Caco-2 (cell line): ENCODE data around the gene KCNJ1. TPM values are rescaled to one million over a fixed set of nuclear protein-coding genes. Genes with fewer than 3 reads are reported as not detected.

Experiments used
- BruUV-seq: library from RNA; stranded (reverse); fragments of 400-500 nt; replicated peaks from 2 replicates; lab custom pipeline; 2021; lab: Mats Ljungman, UMichigan
- CTCF ChIA-PET: fragments of 300-600 bp; sonication (Branson Sonifier 250); formaldehyde crosslinking; loops from one replicate; lab custom pipeline; 2022; ENCODE audit warnings: antibody characterized with exemption; lab: Charles Lee
- POLR2A ChIA-PET: fragments of 300-600 bp; sonication (Branson Sonifier 250); formaldehyde crosslinking; loops from one replicate; lab custom pipeline; 2022; ENCODE audit warnings: antibody characterized with exemption; lab: Charles Lee
- DNase-seq, 2 experiments: peaks; one replicate each; pipeline versions ENCODE4 v3.0.0 to v3.0.0-alpha.2; 2020 to 2022
- H3K27me3 ChIP-seq: replicated peaks from 2 replicates; pipeline ENCODE4 v1.6.0; 2011; ENCODE audit warnings: low read length; ENCODE audit not compliant: control insufficient read depth, insufficient read depth
- H3K36me3 ChIP-seq: 2 replicates; pipeline ENCODE4 v1.5.1; 2011; ENCODE audit warnings: low read length; ENCODE audit not compliant: control insufficient read depth, insufficient read depth
- H3K4me1 ChIP-seq: fragments of 250-450 bp; sonication (Bioruptor Pico); 2 replicates; pipeline ENCODE4 v1.5.1; 2020; ENCODE audit warnings: mild to moderate bottlenecking
- H3K4me3 ChIP-seq: 2 replicates; pipeline ENCODE4 v1.5.1; 2011; ENCODE audit warnings: low read depth, mild to moderate bottlenecking, control low read depth, low read length
- H3K9me3 ChIP-seq: fragments of 250-450 bp; sonication (Bioruptor Pico); 2 replicates; pipeline ENCODE4 v1.5.1; 2020; ENCODE audit warnings: mild to moderate bottlenecking, moderate library complexity
- H3K27ac Mint-ChIP-seq: one replicate; pipeline ENCODE4 v1.8.0; 2022; ENCODE audit warnings: mixed read lengths; ENCODE audit not compliant: unreplicated experiment
- H3K27me3 Mint-ChIP-seq: one replicate; pipeline ENCODE4 v1.8.0; 2022; ENCODE audit warnings: mixed read lengths; ENCODE audit not compliant: insufficient read depth, unreplicated experiment
- H3K36me3 Mint-ChIP-seq: one replicate; pipeline ENCODE4 v1.8.0; 2022; ENCODE audit warnings: mild to moderate bottlenecking, mixed read lengths; ENCODE audit not compliant: insufficient read depth, unreplicated experiment
- H3K4me1 Mint-ChIP-seq: one replicate; pipeline ENCODE4 v1.8.0; 2022; ENCODE audit warnings: low read depth, mixed read lengths; ENCODE audit not compliant: unreplicated experiment
- H3K4me3 Mint-ChIP-seq: one replicate; pipeline ENCODE4 v1.8.0; 2022; ENCODE audit warnings: mild to moderate bottlenecking, moderate library complexity, mixed read lengths; ENCODE audit not compliant: unreplicated experiment
- H3K9me3 Mint-ChIP-seq: one replicate; pipeline ENCODE4 v1.8.0; 2022; ENCODE audit warnings: mixed read lengths; ENCODE audit not compliant: unreplicated experiment
- intact Hi-C: fragments of 100-400 bp; cut with micrococcal nuclease; formaldehyde crosslinking; loops from one replicate; pipeline ENCODE4 v1.10.0; 2022; ENCODE audit not compliant: unreplicated experiment
- total RNA-seq: library from RNA; stranded (reverse); gene quantifications from 2 replicates; pipeline ENCODE4 v1.2.3, GENCODE V29; 2022
- TF ChIP-seq, protein P1 (sequence below), 2 experiments: fragments of 200-600 bp in 1 of 2; IDR thresholded peaks; 1 replicate in 1 of 2; 2 replicates in 1 of 2; pipeline versions ENCODE4 v1.5.1 to v1.8.0; 2011 to 2022; ENCODE audit warnings: antibody characterized with exemption in 1 of 2, control low read depth in 1 of 2, inconsistent platforms in 1 of 2, low read depth in 1 of 2, low read length in 1 of 2, mild to moderate bottlenecking in 1 of 2, moderate library complexity in 1 of 2; ENCODE audit not compliant: insufficient read depth in 1 of 2, severe bottlenecking in 1 of 2, unreplicated experiment in 1 of 2

Gene KCNJ1
- total RNA-seq, 1 experiment from 2014 or later: not detected

DNA sequence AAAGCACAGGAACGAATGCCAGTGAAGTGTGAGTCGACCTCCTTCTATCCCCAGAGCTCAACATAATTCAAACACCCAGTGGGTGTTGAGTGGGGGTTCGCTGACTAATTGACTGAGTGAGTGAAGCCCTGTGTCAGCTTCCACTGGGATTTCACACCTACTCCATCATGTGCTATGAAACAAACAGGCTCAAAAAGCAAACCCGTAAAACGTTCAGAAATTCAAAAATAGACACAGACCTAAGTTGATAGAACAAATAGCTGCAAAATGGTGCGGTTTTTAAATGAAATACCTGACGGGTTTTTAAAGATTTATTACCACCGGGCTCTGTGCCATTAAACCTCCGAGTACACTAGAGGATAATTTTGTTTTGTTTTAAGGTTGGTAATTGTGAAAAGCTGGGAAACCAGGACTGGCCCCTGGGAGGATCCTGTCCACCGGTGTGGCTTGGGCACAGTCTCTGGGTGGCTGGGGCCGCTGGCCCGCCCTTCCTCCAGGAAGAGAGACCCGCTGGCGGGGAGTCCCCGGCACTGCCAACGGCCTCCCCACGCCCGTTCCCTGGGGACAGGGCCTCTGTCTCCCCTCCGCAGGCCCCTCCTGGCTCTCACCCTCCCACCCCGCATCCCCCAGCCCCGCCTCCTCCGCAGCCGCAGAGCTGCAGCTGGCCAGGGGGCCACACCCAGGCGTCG, 37.7 kb upstream of the KCNJ1 start:
- H3K4me1 ChIP-seq: peaks cover 6% of the 10 kb centered on the region
- no peaks in the 10 kb centered on the region for H3K36me3 Mint-ChIP-seq
- TF ChIP-seq, protein P1, sequence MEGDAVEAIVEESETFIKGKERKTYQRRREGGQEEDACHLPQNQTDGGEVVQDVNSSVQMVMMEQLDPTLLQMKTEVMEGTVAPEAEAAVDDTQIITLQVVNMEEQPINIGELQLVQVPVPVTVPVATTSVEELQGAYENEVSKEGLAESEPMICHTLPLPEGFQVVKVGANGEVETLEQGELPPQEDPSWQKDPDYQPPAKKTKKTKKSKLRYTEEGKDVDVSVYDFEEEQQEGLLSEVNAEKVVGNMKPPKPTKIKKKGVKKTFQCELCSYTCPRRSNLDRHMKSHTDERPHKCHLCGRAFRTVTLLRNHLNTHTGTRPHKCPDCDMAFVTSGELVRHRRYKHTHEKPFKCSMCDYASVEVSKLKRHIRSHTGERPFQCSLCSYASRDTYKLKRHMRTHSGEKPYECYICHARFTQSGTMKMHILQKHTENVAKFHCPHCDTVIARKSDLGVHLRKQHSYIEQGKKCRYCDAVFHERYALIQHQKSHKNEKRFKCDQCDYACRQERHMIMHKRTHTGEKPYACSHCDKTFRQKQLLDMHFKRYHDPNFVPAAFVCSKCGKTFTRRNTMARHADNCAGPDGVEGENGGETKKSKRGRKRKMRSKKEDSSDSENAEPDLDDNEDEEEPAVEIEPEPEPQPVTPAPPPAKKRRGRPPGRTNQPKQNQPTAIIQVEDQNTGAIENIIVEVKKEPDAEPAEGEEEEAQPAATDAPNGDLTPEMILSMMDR (IDR thresholded peaks at IDR 0.05; ENCODE audit: insufficient read depth in 1 of 2, low read depth in 1 of 2, low read length in 1 of 2, severe bottlenecking in 1 of 2, unreplicated experiment in 1 of 2): no peak
- H3K27me3 ChIP-seq: no peaks in the 10 kb centered on the region; the same call in 1 of the 2 replicates
- H3K27me3 Mint-ChIP-seq: peaks cover 7% of the 10 kb centered on the region
- no TSS peak for BruUV-seq
- peak in 1 of 2 experiments; percentile 34 for DNase-seq
- peak overlapping the region; percentile 70 for H3K4me3 Mint-ChIP-seq
- H3K27ac Mint-ChIP-seq: no peak overlapping the region
- intact Hi-C loops: loop anchor here (1.0 kb wide), 1 partner anchor 14 kb away; no protein-coding TSS in a partner anchor
- ChIA-PET CTCF (interaction anchor here (0.6 to 5.7 kb wide), 6 partner anchors 12 to 428 kb away, joined by 3 to 30 read pairs (median 3); no protein-coding TSS in a partner anchor), POLR2A (no interaction called here)
- no peaks in the 10 kb centered on the region for H3K9me3 Mint-ChIP-seq
- H3K9me3 ChIP-seq: no peaks in the 10 kb centered on the region
- peak overlapping the region; percentile 35 for H3K4me3 ChIP-seq
- peaks cover 6% of the 10 kb centered on the region for H3K4me1 Mint-ChIP-seq
- H3K36me3 ChIP-seq: no peaks in the 10 kb centered on the region

DNA sequence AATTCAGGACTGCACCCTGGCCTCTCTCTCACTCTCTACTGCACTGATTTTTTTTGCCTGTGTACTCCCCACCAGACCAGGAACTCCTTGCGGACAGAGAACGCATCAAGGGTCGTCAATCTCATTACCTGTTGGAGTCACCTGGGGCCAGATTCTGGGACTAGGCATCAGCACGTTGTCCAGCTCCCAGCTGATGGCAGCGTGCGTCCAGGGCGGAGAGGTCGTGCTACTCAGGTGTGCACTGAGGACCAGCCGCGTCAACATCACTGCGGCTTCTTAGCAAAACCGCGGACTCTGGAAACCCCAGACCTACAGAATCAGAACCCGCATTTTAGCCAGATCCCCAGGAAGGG, 37.2 kb upstream of the KCNJ1 start:
- ChIA-PET POLR2A (no interaction called here), CTCF (interaction anchor here (1.0 to 5.7 kb wide), 3 partner anchors 15 to 52 kb away, joined by 3 to 30 read pairs (median 4); no protein-coding TSS in a partner anchor)
- Mint-ChIP-seq H3K27me3 (peaks cover 7% of the 10 kb centered on the region), H3K4me3 (peak overlapping the region; percentile 70), H3K4me1 (peaks cover 6% of the 10 kb centered on the region), H3K27ac (no peak overlapping the region), H3K36me3 (no peaks in the 10 kb centered on the region), H3K9me3 (no peaks in the 10 kb centered on the region)
- Histone ChIP-seq H3K4me3 (no peak overlapping the region), H3K9me3 (no peaks in the 10 kb centered on the region), H3K36me3 (no peaks in the 10 kb centered on the region), H3K4me1 (peaks cover 6% of the 10 kb centered on the region), H3K27me3 (no peaks in the 10 kb centered on the region; the same call in 1 of the 2 replicates)
- no TSS peak for BruUV-seq
- TF ChIP-seq, protein P1 (IDR thresholded peaks at IDR 0.05; ENCODE audit: insufficient read depth in 1 of 2, low read depth in 1 of 2, low read length in 1 of 2, severe bottlenecking in 1 of 2, unreplicated experiment in 1 of 2): no peak
- no peak for DNase-seq
- intact Hi-C loops: no loop called here

DNA sequence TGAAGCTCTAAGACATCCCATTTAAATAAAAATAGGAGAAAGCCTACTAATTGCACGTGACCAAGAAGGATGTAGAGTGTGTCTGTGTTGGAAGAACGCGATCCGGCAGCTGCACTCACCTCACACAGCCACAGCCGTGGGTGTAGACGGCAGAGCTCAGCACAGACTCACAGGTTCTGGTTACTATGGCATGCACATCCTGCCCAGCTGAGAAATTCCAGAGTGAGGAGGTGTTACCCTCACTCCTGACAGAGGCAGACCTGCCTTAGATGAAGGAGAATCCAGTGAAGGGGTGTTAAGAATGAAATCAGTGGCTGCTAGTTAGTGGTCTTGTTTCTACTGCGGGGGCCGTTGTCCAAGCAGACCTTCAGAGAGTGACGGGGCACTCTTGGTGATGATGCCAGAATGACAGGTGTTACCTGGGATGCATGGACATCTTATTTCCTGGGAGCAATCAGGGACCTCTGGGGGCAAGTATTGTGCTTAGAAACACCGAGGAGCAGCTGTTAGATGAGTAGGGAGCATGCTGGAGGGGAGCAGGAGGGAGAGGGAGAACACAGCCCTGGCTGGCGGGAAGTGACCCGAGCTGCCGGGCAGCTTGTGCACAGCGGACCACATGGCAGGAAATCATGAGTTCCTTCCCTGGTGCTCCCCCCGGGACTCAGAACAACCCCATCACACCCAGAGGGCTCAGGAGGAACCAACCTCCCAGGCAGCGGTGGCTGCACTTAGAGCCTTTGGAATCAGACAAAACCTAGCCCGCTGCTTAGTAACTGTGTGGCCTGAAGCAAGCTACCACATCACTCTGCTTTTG, 36.4 kb upstream of the KCNJ1 start:
- no peaks in the 10 kb centered on the region for H3K36me3 ChIP-seq
- BruUV-seq: no TSS peak
- H3K27ac Mint-ChIP-seq: no peak overlapping the region
- peaks cover 6% of the 10 kb centered on the region for H3K4me1 Mint-ChIP-seq
- ChIA-PET CTCF (interaction anchor here (1.0 kb wide), 1 partner anchor 22 kb away, joined by 3 read pairs; no protein-coding TSS in a partner anchor), POLR2A (no interaction called here)
- intact Hi-C loops: no loop called here
- no peak overlapping the region for H3K4me3 Mint-ChIP-seq
- TF ChIP-seq, protein P1 (IDR thresholded peaks at IDR 0.05; ENCODE audit: insufficient read depth in 1 of 2, low read depth in 1 of 2, low read length in 1 of 2, severe bottlenecking in 1 of 2, unreplicated experiment in 1 of 2): no peak
- H3K27me3 ChIP-seq: no peaks in the 10 kb centered on the region; the same call in 1 of the 2 replicates
- H3K9me3 Mint-ChIP-seq: no peaks in the 10 kb centered on the region
- H3K4me1 ChIP-seq: peaks cover 6% of the 10 kb centered on the region
- no peaks in the 10 kb centered on the region for H3K36me3 Mint-ChIP-seq
- no peak overlapping the region for H3K4me3 ChIP-seq
- DNase-seq: no peak
- no peaks in the 10 kb centered on the region for H3K9me3 ChIP-seq
- H3K27me3 Mint-ChIP-seq: peaks cover 13% of the 10 kb centered on the region
